Sigmoid colon (tissue), 4 donors: Measurements from ENCODE around the gene PHF23.

Source experiments
- EP300 ChIP-seq, 4 donors: sonication (generic); formaldehyde crosslinking; IDR thresholded peaks; one replicate each; pipeline ENCODE4 v1.6.1; 2017; ENCODE audit warnings: antibody characterized with exemption in 4 of 4
- POLR2A ChIP-seq, 2 donors: fragments of 450-650 bp; IDR thresholded peaks; one replicate each; pipeline ENCODE4 v1.6.1; 2016; ENCODE audit warnings: antibody characterized with exemption in 2 of 2, mild to moderate bottlenecking in 2 of 2, moderate library complexity in 2 of 2
- TF ChIP-seq, protein P1 (sequence below), 4 experiments: fragments of 450-650 bp in 3 of 4; fragments of 200-600 bp in 1 of 4; IDR thresholded peaks; one replicate each; pipeline ENCODE4 v1.5.1; 2016 to 2019; ENCODE audit warnings: antibody characterized with exemption in 4 of 4, mild to moderate bottlenecking in 3 of 4, moderate library complexity in 2 of 4

GRCh38 chr17:7248796-7249195 is 9.5 kb upstream of the PHF23 start:
- TF ChIP-seq, protein P1, sequence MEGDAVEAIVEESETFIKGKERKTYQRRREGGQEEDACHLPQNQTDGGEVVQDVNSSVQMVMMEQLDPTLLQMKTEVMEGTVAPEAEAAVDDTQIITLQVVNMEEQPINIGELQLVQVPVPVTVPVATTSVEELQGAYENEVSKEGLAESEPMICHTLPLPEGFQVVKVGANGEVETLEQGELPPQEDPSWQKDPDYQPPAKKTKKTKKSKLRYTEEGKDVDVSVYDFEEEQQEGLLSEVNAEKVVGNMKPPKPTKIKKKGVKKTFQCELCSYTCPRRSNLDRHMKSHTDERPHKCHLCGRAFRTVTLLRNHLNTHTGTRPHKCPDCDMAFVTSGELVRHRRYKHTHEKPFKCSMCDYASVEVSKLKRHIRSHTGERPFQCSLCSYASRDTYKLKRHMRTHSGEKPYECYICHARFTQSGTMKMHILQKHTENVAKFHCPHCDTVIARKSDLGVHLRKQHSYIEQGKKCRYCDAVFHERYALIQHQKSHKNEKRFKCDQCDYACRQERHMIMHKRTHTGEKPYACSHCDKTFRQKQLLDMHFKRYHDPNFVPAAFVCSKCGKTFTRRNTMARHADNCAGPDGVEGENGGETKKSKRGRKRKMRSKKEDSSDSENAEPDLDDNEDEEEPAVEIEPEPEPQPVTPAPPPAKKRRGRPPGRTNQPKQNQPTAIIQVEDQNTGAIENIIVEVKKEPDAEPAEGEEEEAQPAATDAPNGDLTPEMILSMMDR (IDR thresholded peaks at IDR 0.05), result no peak
- TF ChIP-seq POLR2A (IDR thresholded peaks at IDR 0.05) (no peak), EP300 (IDR thresholded peaks at IDR 0.05) (no peak)
